WI38 (cell line): ENCODE measurements around the gene CDH23.

Source experiments
- H3K4me3 ChIP-seq: 2 replicates; pipeline ENCODE4 v1.5.1; 2011; ENCODE audit warnings: low read depth, mild to moderate bottlenecking, control low read depth, low read length
- CTCF ChIP-seq: IDR thresholded peaks from 2 replicates; pipeline ENCODE4 v1.5.1; 2012; ENCODE audit warnings: low read depth, mild to moderate bottlenecking, control low read depth, low read length

Gene CDH23

GRCh38 chr10:71362141-71362540 lies 34.6 kb upstream of the CDH23 start:
- H3K4me3 ChIP-seq: no peak overlapping the region
- TF ChIP-seq CTCF: no peak

- no peak overlapping the region for H3K4me3 ChIP-seq
- no peak for TF ChIP-seq CTCF
Measured at GRCh38 chr10:71363936-71364335, 32.8 kb upstream of the CDH23 start.

GRCh38 chr10:71365366-71365765 lies 31.4 kb upstream of the CDH23 start:
- no peak overlapping the region for H3K4me3 ChIP-seq
- no peak for TF ChIP-seq CTCF

- H3K4me3 ChIP-seq: no peak overlapping the region
- no peak for TF ChIP-seq CTCF
Measured at GRCh38 chr10:71366690-71367089, 30.0 kb upstream of the CDH23 start.

GRCh38 chr10:71367271-71367670 lies 29.4 kb upstream of the CDH23 start:
- H3K4me3 ChIP-seq: no peak overlapping the region
- TF ChIP-seq CTCF: no peak

GRCh38 chr10:71368176-71368575 lies 28.5 kb upstream of the CDH23 start:
- H3K4me3 ChIP-seq: no peak overlapping the region
- TF ChIP-seq CTCF: no peak

- TF ChIP-seq CTCF: no peak
- H3K4me3 ChIP-seq: no peak overlapping the region
Measured at GRCh38 chr10:71368643-71369042, 28.1 kb upstream of the CDH23 start.
